ENCODE data around the gene RP2. TPM values are rescaled to one million over a fixed set of nuclear protein-coding genes. Genes with fewer than 3 reads are reported as not detected.
A peak's percentile ranks its signal among the peaks of the same experiment; 100 is the strongest.

Gene RP2
- 6.6 TPM for total RNA-seq

DNA sequence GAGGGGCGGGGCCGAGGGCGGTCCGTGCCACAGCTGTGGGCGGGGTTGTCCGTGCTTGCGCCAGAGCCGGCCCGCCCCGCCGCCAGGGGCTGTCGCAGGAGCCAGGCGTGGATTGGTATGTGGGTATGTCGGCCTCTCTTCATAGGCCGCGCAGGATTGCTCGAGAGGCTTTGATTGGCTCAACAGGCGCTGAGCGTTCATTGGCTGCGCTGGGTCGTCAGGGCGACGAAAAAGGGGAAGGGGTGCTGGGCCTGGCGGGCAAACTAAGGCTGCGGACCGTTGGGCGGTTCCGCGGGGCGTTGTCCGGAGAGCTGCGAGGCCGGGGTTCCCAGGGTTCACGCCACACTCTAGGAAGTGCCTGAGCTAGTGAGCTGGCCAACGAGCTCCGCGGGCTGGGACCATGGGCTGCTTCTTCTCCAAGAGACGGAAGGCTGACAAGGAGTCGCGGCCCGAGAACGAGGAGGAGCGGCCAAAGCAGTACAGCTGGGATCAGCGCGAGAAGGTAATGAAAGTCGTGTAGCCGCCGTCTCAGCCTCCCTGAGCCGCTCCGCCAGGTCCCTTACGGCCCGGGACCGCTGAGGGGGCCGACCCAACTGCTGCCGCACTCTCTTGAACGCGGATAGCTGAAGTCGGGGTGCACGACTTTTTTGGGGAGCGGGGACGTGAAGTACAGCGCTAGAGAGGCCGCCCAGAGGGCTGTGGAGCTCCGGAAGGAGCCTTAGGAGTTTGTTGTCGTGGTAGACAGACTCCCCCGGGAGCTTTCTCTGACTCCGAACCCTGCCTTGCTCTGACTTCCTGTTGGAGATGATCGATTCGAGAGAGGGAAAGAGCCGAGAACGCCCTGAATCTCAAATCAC, at the start of gene RP2:
Gene RP2 (plus strand): TSS at position 343 of the 857 bp plus-strand sequence. CDS start 58 bp downstream, at position 401.
- intact Hi-C loops (cut with DNase I): loop anchor here (2.0 to 5.0 kb wide), 3 partner anchors 76 to 295 kb away; partner anchors contain the start of genes JADE3 and SLC9A7
- peak within 1 kb of the TSS; percentile 79 to 88 for H3K27ac ChIP-seq
- no peaks in the 10 kb centered on the region for H3K36me3 ChIP-seq
- peaks cover 0 to 8% of the 10 kb centered on the region in 2 donors for H3K4me1 ChIP-seq
- no peaks in the 10 kb centered on the region for H3K9me3 ChIP-seq
- H3K4me3 ChIP-seq: peak within 1 kb of the TSS; percentile 69 to 75
- H3K27me3 ChIP-seq: no peaks in the 10 kb centered on the region
- TF ChIP-seq, protein P1, sequence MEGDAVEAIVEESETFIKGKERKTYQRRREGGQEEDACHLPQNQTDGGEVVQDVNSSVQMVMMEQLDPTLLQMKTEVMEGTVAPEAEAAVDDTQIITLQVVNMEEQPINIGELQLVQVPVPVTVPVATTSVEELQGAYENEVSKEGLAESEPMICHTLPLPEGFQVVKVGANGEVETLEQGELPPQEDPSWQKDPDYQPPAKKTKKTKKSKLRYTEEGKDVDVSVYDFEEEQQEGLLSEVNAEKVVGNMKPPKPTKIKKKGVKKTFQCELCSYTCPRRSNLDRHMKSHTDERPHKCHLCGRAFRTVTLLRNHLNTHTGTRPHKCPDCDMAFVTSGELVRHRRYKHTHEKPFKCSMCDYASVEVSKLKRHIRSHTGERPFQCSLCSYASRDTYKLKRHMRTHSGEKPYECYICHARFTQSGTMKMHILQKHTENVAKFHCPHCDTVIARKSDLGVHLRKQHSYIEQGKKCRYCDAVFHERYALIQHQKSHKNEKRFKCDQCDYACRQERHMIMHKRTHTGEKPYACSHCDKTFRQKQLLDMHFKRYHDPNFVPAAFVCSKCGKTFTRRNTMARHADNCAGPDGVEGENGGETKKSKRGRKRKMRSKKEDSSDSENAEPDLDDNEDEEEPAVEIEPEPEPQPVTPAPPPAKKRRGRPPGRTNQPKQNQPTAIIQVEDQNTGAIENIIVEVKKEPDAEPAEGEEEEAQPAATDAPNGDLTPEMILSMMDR (IDR thresholded peaks at IDR 0.05): no peak
- peak; percentile 86 to 96 for DNase-seq (ENCODE audit: low spot score in 2 of 2)

DNA sequence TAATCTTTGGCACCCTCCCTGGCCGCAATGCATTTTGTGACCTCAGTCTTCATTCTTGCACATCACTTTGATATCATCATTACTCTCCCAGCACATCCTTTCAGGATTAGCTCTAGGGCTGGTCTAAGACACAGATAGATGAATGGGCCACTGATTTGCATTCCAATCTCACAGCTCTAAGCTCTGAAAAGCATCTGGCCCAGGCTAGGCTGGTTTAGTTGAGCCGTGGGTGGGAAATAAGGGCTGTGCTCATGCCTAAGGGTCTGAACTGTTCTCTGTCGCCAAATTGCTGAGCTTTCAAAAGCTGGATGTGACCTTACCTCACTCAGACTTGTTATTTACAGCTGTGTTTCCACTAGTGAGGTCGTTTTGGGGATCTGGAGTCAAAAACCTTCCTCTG, 47.9 kb upstream of the RP2 start:
- H3K4me1 ChIP-seq: no peaks in the 10 kb centered on the region
- H3K27me3 ChIP-seq: no peaks in the 10 kb centered on the region
- no peak for DNase-seq (ENCODE audit: low spot score in 2 of 2)
- H3K9me3 ChIP-seq: no peaks in the 10 kb centered on the region
- H3K4me3 ChIP-seq: no peak overlapping the region
- no peaks in the 10 kb centered on the region for H3K36me3 ChIP-seq
- TF ChIP-seq, protein P1 (IDR thresholded peaks at IDR 0.05): no peak
- no peak overlapping the region for H3K27ac ChIP-seq
- intact Hi-C loops (cut with DNase I): no loop called here

DNA sequence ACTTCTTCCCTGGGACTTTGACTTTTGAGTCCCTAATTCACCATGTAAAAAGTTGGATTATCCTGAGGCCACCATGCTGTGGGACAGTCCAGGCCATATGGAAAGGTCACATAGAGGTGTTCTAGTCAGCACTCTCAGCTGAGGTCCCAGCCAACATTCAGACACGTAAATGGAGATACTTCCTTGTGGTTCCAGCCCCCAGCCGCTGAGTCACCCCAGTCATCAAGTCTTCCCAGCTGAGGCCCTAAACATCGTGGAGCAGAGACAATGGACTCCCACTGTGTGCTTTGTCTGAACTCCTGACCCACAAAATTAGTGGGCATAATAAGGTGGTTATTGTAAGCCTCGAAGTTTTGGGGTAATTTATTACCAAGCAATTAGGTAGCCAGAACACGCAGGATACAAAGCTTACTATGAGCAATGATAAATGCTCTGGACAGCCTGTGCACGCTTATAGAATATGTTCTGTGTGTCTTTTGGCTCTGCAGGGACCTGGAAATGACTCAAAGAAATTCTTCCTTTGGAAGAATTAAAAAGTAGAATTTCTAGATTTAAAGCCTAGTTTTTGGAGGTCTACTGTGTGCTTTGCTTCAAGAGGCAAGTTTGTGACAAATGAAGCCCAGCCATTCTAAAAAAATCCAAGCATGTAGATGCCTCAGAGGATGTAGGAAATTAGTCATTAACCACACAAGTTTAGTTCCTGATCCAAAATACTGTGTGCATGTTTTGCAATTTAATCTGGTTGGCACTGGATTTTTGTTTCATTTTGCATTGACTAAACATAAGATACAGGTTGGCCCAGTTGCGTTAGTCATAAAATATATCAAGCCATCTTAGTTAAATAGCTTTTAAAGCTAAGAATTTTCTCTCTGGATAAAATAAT, 44.7 kb upstream of the RP2 start:
- no peaks in the 10 kb centered on the region for H3K4me1 ChIP-seq
- H3K9me3 ChIP-seq: no peaks in the 10 kb centered on the region
- peak overlapping the region; percentile 52 to 58 for H3K27ac ChIP-seq
- TF ChIP-seq, protein P1 (IDR thresholded peaks at IDR 0.05): no peak
- H3K4me3 ChIP-seq: no peak overlapping the region
- no peaks in the 10 kb centered on the region for H3K36me3 ChIP-seq
- peak in 1 of 2 donors; percentile 68 for DNase-seq (ENCODE audit: low spot score in 2 of 2)
- intact Hi-C loops (cut with DNase I): no loop called here
- H3K27me3 ChIP-seq: no peaks in the 10 kb centered on the region

DNA sequence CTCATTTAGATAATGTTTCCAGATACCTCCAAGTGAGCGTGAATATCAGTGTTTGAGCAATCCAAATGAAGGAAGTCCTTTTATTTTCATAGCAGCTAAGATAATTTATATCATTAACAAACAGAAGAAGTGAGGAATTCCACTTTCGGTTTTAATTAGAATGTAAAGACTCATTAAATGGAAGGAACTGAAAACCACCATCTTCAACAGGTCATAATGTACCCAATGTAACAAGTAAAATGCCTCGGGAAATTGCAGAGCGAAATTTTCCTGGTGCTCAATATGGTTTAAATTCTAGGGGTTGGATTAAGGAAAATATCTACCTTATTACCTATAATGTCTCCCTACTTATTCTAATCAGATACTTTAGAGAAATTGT, 44.0 kb upstream of the RP2 start:
- H3K27ac ChIP-seq: peak overlapping the region in 1 of 2 donors; percentile 8
- TF ChIP-seq, protein P1 (IDR thresholded peaks at IDR 0.05): no peak

DNA sequence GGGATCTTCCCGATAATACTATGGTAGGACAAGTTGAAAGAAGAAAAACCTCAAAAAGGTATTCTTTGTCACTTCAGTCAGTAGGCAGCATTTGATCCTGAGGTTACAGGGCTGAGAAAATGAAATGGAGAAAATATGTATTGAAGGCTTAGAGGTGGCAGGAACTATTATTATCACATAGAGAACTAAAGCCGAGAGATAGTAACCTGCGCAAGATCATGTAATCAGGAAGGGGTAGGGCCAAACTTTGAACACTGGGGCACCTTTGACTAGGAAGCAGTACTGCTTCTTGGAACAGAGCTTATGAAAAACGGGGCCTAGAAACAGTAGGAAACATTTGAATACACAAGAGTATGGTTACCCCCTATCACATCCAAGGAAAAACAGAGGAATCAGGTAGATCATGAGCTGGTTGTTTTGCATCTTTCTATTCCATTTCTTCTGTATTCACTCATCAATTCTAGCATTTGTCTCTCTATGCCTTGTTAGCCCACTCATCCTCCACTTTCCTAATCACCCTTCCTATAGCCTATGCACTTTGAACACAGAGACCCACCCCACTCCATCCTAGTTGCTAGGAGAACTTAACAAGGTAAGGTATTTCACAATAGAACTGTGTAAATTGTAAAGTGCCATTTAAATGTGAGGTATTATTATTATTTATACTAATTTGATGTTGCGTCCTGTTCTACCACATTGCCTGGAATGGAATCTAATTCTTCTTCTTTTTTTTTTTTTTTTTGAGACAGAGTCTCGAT, 43.3 kb upstream of the RP2 start:
- Histone ChIP-seq H3K9me3 (no peaks in the 10 kb centered on the region), H3K36me3 (no peaks in the 10 kb centered on the region), H3K4me1 (no peaks in the 10 kb centered on the region), H3K4me3 (no peak overlapping the region), H3K27me3 (no peaks in the 10 kb centered on the region), H3K27ac (peak overlapping the region in 1 of 2 donors; percentile 8)
- TF ChIP-seq, protein P1 (IDR thresholded peaks at IDR 0.05): no peak
- intact Hi-C loops (cut with DNase I): no loop called here
- DNase-seq (ENCODE audit: low spot score in 2 of 2): no peak

More for the DNA sequence above, 44.0 kb upstream of the RP2 start:
- H3K4me1 ChIP-seq: no peaks in the 10 kb centered on the region
- no peak for DNase-seq (ENCODE audit: low spot score in 2 of 2)
- no peak overlapping the region for H3K4me3 ChIP-seq
- H3K9me3 ChIP-seq: no peaks in the 10 kb centered on the region
- no peaks in the 10 kb centered on the region for H3K27me3 ChIP-seq
- no peaks in the 10 kb centered on the region for H3K36me3 ChIP-seq
- intact Hi-C loops (cut with DNase I): no loop called here
